Measurements from ENCODE around the gene PVALEF. TPM values are rescaled to one million over a fixed set of nuclear protein-coding genes. Genes with fewer than 3 reads are reported as not detected.

PVALEF gene
- polyA plus RNA-seq, 4 donors, result 0.27 to 0.39 (median 0.38) TPM; not detected in 1

DNA sequence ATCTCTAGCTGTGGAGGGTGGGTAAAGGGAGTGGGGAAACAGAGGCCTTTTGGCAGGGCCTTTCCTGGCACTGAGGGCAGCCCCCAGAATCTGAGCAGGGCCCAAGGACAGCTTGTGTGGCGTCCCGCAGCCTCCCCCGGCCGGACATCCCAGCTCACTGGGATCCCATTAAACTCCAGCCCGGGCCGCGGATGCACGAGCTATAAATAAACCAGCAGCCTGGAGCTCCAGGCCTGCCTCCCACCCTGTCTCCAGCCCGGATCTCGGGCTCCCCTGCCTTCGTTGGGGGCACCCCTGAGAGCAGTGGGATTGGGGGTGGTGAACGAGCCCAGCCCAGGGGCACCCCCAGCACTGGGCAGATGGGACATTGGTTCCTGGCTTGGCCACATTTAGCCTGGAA is 14.6 kb downstream of the PVALEF start:
- DNase-seq (ENCODE audit: low read depth in 4 of 4, low spot score in 3 of 4), result no peak

DNA sequence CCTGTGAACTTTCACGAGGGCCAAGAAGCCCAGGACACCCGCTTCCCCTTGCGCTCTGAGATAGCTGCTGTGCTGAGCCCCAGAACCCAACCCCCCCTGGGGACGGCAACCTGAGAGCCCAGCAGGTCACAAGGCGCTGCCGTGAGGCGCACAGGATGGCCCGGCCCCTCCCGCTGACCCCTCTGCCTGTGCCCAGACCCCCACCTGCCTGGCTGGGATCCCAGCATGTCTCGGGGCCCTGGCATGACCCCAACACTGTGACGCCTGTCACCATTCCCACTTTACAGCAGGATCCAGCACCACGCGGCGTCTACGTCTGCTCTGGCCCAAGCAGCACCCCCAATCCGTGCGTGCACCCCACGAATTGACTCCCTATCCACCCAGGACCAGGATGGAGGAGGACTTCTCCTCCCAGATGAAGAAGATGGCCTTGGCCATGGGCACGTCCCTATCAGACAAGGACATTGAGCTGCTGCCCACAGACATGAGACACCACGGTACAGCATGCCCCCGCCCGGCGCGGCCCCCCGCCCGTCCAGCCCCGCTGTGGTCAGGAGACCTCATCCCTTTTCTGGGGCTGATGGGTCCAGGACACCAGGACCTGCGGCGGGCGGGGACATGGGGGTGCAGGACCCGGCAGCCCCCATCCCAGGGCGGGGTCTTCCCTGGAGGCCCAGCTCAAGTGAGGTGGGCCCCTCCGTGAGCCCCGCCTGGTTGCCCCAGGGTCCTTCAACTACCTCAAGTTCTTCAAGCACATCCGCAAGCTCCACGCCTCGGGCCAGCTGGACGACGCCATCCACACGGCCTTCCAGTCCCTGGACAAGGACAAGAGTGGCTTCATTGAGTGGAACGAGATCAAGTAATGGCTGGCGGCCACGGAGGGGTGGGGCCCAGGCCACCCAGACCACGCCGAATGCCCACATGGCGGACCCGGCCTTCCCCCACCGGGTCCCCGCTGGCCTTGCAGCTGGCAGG is 15.8 kb downstream of the PVALEF start:
- DNase-seq (ENCODE audit: low read depth in 4 of 4, low spot score in 3 of 4), result no peak

DNA sequence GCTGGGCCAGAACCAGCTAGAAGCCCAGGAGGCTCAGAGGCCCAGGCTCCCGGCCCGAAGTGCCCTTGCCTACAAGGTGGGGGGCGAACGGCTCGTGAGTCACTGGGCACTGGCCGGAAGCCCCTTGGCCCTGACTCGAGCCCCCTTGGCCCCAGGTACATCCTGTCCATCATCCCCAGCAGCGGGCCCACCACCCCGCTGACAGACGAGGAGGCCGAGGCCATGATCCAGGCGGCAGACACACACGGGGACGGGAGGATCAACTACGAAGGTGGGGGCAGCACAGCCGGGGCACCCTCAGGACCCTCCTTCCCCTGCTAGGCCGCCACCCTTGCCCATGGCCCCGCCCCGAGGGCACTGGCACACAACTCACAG is 16.5 kb downstream of the PVALEF start:
- DNase-seq (ENCODE audit: low read depth in 4 of 4, low spot score in 3 of 4), result no peak

DNA sequence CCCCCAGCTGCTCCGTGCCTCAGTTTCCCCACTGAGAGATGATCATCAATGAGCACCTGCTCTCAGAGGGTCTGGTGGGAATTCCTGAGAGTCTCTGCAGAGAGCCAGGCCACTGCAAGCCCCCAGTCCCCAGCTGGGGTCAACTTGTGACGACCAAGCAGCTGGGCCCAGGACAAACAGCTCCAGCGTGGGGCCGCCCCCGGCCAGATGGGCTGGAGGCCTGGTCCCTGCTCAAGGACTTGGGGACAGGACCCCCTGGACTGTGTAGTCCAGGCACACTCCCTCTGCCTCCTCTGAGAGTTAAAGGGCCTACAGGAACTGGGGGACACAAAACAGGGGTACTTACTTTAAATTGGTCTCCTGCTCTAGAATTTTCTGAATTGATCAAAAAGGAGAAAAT is 17.3 kb downstream of the PVALEF start:
- no peak for DNase-seq (ENCODE audit: low read depth in 4 of 4, low spot score in 3 of 4)

DNA sequence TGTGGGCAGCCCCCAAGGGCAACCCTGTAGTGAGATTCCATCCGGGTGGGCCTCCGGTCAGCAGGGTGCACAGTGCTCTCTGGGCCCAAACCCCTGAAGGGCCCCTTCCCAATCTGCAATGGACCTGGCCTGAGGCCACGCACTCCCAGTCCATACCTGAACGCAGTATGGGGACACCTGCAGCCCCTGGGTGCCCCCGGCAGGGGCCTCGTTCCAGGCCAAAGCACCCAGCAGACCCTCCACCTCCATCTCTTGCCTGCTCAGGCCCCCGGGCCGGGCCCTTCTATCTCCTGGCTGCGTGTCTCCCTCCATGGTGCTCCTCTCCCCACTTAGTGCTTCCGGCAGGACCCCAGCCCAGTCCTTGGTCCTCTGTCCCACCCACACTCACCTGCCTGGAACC is 18.0 kb downstream of the PVALEF start:
- no peak for DNase-seq (ENCODE audit: low read depth in 4 of 4, low spot score in 3 of 4)

DNA sequence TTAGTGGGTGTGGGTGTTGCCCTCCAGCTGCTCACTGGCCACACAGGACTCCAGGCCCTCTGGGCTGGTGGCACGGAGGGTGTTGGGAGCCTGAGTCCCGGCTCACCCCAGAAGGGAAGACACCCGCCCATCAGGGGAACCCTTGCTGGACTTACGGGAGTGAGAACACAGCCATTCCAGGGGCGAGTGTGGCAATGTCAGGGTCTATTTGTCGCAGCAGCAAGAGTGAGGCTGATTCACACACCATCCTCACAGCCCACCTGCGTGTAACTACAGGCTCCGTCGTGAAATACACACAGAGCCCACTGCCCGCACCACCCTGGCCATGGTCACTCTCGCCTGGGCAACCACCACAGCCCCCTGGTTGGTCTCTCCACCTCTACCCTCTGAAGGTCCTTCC is 18.5 kb downstream of the PVALEF start:
- no peak for DNase-seq (ENCODE audit: low read depth in 4 of 4, low spot score in 3 of 4)

DNA sequence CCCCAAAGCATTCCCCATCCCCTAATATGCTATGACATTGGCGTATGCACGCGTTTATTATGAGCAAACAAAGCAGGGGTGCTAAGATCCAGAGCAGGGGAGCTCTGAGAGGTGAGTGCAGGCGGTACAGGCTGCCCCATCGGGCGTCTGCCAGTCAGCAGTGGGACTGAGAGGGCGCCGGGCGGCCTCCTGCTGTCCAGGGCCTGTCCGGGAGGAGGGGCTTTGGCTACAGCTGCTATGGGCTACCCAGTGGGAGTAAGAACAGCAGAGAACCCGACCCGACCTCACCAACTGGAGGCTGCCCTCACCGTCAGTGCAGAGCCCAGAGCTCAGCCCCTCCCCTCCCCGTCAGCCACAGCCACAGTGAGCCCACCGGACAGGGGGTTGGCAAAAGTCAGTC is 19.2 kb downstream of the PVALEF start:
- DNase-seq (ENCODE audit: low read depth in 4 of 4, low spot score in 3 of 4), result no peak

DNA sequence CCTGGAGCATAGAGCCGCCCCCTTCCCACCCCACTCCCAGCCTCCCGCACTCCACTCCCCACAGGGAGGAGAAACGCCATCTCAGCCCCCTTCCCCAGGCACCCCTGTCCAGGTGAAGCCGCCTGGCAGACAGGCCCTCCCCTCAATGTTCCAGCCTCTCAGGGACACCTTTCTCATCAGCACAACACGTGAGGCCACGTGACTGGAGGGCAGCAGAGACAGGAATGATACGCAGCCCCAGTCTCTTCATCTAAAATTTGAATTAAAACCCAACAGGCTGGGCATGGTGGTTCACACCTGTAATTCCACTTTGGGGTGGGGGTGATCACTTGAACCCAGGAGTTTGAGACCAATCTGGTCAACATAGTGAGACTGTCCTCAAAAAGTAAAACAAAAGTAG is 20.9 kb downstream of the PVALEF start:
- DNase-seq (ENCODE audit: low read depth in 4 of 4, low spot score in 3 of 4), result no peak

DNA sequence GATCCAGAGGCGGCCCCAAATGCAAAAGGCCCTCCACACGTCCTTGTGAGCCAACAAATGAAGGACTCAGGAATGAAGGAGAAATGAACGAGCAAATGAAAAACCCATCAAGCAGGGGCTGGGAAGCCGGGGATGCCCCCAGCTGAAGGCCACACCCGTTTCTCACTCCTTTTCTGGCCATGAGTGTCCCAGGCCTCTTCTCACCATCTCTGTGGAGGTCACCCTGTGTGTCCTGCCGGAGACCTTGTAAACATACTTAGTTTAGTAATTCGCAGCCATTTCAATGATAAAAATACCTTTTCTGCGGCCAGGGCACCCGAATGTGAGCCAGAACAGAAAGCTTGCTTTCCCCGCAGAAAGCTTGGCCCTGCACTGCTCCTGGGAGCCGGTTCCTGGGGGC is 21.8 kb downstream of the PVALEF start:
- no peak for DNase-seq (ENCODE audit: low read depth in 4 of 4, low spot score in 3 of 4)

DNA sequence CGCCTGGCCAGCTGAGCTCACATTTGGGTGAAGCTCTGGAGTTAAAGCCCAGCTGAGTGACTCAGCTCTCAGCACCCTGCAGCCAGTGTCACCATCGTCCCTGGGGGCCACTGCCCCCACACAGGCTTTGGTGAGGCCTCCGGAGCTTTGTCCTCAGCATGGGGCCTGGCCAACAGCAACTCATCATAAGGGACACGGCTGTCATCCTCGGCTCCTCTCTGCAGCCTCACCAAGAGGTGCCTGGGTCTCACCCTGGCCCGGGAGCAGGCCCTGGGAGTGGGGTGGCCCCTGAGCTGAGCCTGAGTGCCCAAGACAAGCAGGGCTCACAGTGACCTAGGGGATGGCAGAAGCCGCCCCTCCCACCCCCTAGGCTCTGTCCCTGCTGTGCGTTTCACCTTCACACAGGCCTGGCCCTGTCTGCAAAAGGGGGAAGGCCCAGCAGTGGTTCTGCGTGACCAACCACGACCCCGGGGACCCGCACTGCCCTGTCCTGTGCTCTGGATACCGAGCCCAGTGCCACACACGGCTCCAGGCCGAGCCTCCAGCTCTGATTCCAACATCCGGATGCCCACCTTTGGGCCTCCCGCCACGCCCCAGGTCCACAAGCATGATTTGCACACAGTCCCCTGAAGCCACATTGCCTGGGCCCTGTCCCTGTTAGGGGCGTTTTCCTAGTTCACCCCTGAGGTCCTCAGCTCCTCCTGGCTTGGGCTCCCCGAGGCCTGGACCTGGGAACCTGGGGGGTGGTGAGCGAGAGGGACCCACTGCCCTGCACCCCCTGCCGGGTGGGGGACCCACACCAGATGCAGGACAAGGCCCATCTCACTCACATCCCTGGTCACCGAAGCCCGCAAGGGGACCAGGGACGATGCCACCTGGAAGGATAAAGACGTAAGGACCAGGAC is 22.5 kb downstream of the PVALEF start:
- DNase-seq (ENCODE audit: low read depth in 4 of 4, low spot score in 3 of 4), result no peak

DNA sequence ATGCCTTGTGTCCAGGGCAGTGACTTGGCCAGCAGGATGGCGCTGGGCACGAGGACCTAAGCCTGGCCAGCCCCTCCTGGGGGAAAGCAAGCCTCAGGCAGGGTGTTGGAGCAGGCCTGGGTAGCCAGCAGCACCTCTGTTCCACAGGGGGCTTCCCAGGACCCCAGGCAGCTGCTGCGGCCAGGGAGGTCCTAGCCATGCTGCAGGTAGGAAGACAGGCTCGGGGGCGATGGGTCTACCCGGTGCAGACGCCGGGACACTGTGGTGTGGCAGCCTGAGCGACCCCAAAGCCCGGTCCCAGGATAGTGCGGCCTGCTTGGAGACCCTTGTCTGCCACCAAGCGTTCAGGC is 23.2 kb downstream of the PVALEF start:
- DNase-seq (ENCODE audit: low read depth in 4 of 4, low spot score in 3 of 4), result no peak

DNA sequence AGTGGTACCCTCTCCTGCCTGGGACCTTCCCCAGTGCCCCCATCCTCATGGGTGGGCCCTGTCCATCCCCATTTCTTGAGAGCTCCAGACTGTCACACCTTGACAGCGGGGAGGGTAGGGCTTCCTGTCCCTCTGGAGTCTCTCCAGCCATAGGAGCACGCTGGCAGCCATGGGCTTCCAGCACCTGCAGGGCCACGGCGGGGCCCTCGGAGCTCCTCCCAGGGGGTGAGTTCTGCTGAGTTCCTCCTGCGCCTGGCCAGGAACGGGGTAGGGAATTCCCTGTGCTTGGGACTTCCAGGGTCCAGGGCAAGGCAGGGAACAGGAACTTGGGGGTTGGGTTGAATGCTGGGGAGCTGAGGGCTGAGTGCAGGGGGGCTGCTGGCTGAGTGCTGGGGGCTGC is 23.7 kb downstream of the PVALEF start:
- no peak for DNase-seq (ENCODE audit: low read depth in 4 of 4, low spot score in 3 of 4)

DNA sequence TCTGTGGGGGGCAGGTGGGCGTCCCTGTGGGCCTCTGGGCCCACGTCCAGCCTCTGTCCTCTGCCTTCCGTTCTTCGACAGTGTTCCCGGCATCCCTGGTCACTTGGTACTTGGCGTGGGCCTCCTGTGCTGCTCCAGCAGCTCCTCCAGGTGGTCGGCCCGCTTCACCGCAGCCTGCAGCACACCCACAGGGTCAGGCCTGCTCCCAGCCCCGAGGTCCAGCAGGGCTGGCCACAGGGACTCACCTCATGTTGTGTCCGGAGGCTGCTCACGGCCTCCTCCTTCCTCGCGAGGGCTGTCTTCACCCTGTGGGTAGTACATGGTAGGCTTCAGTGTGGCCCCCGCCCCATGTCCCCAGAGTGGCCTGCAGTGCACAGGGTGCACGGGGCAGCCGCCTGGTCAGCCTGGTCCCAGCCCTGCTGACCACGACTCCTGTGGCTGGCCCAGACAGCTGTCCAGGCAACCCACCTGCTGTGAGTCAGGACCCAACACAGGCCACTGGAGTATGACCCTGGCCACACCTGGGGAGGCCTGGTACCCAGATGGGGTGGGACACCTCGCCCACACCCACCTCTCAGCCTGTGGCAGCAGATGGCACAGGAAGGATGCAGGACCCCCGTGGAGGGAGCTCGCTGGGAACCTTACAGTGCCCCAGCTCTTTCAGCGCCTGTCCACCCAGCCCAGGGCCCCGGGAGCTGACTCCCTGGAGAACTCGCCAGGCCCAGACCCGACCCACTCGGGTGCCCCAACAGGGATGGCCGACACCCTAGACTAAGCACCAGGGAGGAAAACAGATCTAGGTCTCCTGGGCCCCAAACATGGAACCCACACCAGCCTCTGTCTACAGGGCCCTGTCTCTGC is 24.6 kb downstream of the PVALEF start:
- DNase-seq (ENCODE audit: low read depth in 4 of 4, low spot score in 3 of 4), result no peak

DNA sequence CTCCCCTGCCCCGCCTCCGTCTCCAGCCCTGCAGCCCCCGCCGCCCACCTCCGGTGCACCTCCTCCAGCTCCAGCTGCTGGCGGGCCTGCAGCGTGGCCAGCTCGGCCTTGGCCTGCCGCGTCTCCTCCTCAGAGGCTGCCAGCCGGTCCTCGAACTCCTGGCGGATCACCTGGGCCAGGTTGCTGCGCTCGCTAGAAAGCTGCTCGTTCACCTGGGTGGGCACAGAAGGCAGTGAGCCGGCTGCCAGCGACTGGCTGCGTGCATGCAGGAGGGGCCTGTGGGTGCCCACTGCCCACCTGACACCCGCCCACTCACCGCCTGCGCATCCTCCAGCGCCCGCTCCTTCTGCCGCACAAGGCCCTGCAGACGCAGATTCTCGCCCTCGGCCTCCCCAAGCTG is 25.3 kb downstream of the PVALEF start:
- no peak for DNase-seq (ENCODE audit: low read depth in 4 of 4, low spot score in 3 of 4)

DNA sequence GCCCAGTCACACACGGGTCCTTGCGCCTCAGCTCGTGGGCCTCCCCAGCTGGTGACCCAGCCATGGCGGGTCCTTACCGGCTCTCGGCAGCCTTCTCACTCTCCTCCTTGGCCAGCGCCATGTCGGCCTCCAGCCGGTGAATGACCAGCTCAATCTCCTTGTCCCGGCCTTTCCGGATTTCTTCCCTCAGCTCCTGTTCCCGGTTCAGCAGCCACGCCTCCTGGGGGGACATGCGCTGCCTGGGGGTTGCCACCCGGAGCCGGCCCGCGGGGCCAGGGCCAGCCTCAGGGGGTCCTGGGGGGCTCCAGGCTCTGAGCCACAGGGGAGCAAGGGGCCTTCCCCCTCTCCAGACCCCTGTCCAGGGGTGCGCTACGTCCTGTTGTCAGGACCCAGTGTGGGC is 25.8 kb downstream of the PVALEF start:
- DNase-seq (ENCODE audit: low read depth in 4 of 4, low spot score in 3 of 4), result no peak

DNA sequence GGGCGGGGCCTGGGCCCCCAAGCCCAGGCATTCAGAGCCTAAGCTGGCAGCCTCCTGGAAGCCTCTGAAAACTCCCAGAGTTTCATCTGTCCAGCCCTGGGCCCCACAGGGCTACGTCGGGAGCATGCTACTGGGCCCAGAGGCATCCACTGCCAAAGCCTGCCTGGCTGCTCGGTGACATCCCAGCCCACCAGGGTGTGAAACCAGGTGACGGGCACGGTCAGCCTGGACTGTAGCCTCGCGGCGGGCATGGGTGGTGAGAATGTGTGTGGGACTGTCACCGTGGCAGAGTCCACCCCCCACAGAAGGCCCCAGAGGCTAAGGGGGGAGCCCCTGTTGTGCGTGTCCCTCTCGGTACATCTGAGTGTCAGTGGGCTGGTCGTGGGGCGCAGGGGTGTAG is 26.3 kb downstream of the PVALEF start:
- DNase-seq (ENCODE audit: low read depth in 4 of 4, low spot score in 3 of 4), result no peak

DNA sequence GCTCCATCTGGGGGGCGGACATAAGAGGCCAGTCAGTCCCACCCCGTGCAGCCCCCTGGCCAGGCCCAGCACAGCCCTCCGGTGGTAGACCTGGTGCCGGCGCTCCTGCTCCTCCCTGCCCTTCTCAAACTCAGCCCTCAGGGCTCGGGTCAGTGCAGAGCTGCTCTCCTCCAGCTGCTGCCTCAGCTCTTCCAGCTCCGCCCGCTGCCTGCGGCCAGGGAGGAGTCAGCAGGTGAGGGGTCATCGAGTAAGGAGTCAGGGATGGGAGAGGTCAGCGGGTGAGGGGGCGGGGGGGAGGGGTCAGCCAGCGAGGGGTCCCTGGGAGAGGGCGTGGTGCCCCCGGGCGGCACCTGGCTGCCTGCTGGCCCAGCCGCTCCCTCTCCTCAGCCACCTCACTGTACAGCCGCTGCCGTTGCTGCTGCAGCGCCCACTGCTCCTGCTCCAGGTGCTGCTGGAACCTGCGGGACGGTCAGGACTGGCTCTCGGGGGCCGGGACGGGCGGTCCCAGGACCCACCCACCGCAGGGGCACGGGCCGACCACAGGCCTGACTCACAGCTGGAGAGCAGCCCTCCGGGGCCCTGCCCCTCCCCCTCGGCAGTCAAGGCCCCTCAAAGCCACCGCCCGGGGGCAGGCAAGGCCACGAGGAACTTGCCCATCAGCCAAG is 27.2 kb downstream of the PVALEF start:
- DNase-seq (ENCODE audit: low read depth in 4 of 4, low spot score in 3 of 4), result no peak

DNA sequence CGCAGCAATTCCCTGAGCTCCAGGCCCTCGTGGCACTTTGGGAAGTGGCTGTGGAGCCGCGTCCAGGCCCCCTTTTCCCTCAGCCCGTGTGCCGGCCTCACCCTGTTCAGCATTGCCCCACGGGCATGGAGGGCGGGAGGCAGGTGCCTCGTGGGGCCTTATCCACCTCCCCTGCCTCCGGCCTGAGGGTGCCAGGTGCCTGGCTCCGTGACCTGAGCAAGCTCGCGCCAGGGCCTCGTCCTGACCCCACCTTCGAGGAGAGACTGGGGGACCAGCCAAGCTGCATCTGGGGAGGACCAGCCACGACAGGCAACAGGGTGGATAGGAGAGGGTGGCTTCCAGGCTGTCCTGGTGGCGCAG is 27.7 kb downstream of the PVALEF start:
- DNase-seq (ENCODE audit: low read depth in 4 of 4, low spot score in 3 of 4), result no peak

DNA sequence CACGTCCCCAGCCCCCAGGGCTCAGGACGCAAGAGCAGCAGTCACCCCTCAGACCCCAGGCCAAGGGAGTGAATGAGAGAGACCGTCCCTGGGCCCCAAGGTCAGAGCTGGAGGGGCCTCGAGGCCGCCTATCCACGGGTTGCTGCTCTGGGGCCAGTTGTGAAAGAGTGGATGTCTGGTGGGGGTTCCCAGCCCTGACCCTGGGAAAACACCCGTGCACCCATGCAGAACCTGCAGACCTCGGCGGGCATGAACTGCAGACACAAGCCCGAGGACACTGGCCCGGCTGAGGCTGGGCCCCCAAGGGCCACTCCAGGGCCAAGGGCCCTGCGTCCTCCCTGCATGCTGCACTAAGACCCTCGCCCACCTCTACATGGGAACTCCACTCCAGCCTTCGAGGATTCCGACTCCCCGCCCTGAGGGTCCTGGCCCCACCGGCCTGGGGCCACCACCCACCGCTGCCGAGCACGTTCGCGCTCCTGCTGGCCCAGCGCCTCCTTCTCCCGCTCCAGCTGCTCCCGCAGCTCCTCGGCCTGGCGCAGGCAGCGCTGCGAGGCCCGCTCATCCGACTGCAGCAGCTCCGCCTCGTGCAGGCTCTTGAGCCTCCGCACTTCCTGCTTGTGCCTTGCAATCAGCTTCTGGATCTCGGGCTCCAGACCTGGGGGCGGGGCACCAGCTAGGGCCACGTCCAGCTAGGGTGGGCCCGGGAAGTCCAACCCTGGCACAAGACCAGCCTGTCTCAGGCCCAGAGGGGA is 28.3 kb downstream of the PVALEF start:
- DNase-seq (ENCODE audit: low read depth in 4 of 4, low spot score in 3 of 4), result no peak
